Stimulated activated CD8-positive, alpha-beta memory T cell treated with anti-CD3 and anti-CD28 coated beads, Interleukin-15, amount 100 ng/mL, for 4 hours (primary cell): ENCODE measurements around the gene TMEM43.

Source experiments
- DNase-seq, 2 donors: peaks; one replicate each; pipeline ENCODE4 v3.0.0-alpha.2; 2020; ENCODE audit warnings: low read depth in 2 of 2

Gene TMEM43

DNA sequence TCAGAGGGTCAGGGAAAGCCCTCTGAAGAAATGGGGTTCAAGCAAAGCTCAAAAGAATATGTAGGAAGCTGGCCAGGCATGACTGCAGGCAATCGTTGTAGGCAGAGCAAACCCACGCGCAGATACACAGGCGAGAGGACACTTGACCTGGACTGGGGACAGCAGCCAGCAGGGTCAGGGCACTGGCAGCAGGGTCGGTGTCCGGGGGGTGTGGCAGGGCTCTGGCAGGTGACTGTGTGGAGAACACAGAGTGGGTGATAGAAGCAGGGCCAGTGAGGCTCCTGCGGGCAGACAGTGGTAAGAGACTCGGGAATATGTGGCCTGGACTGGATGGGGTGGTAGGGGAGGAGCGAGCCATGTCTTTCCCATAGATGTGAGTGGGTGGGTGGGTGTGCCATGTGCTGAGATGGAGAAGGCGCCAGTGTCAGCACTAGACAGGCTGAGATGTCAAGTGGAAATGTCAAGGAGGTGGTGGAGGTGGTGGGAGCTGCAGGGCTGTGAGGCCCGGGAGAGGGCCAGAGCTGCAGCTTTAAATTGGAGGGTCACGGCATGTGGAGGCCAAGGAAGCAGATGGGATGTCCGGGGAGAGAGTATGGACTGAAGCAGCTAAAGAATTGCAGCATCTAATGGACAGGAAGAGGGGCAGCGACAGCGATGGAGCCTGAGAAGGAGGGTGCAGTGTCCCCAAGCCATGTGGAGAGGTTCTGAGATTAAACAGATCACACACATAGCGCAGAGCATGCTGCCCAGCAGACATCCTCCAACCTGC lies 13.4 kb downstream of the TMEM43 start:
- no peak for DNase-seq

- no peak for DNase-seq
Measured at GRCh38 chr3:14138878-14139655, 14.2 kb downstream of the TMEM43 start.

GRCh38 chr3:14139771-14140170 lies 14.9 kb downstream of the TMEM43 start:
- no peak for DNase-seq

GRCh38 chr3:14140668-14141067 lies 15.8 kb downstream of the TMEM43 start:
- no peak for DNase-seq

GRCh38 chr3:14141144-14141543 lies 16.3 kb downstream of the TMEM43 start:
- DNase-seq: no peak

- DNase-seq: no peak
Measured at GRCh38 chr3:14141602-14142341, 16.9 kb downstream of the TMEM43 start.

- peak in 1 of 2 donors; percentile 19 for DNase-seq
Measured at GRCh38 chr3:14142567-14143270, 17.9 kb downstream of the TMEM43 start.

DNA sequence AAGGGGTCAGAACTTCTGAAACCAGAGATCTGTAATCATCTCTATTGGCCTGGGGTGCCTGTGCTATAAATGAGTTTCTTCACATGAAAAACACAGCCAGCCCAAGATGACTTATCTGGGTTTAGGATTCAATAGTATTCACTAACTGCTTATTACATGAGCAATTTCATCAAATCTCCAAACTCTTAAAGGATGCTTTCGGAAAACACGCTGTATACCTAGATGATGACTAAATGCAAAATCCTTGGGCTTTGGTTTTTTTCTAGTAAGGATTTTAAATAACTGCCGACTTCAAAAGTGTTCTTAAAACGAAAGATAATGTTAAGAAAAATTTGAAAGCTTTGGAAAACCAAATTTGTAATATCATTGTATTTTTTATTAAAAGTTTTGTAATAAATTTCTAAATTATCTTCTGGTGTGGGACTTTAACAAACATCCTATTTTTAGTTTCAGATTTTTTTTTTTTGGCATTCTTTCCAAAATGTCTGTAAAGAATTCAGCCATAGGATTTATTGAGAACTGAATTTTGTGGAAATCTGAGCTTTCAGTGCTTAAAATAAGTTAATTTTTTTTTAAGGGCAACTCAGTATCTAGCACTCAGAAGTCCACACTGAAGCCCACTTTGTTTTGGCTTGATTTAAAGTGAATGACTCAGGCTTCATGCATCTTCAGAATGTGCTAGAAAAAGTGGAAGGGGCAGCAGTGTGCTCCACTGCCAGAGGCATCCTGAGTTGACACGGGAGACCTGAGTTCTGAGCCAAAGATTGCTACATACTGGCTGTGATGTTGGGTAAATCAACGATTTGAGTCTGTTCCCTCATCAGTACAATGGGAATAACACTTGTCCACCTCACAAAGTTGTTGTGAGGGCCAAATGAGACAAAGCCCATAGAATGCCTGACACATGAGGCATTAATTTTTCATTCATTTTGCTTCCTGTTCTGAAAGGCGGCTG lies 18.7 kb downstream of the TMEM43 start:
- DNase-seq: no peak

DNA sequence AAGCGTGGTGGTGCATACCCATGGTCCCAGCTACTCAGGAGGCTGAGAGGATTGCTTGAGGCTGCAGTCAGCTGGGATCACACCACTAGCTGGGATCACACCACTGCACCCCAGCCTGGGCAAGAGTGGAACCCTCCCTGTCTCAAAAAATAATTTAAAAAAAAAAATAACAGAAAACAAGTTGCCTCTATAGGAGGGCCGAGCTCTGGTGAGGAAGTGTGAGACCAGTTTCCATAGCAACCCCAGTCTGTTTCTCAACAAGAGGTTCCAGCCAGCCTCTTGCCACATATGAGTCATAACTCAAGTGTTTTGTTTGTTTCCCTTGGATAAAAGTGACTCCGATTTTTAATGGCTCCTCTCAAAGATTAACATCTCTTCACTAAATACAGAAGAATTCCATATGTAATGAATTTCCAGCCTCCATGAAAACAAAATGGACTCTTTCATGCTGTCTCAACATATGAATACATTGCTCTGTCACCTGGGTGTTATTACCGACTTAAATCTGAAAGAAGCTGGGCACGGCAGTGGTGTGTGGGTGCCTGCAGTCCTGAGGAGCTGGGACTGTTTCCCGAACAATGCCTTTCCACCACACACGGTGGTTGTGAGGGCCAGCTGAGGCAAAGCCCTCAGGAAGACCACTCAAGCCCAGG lies 19.7 kb downstream of the TMEM43 start:
- DNase-seq: peak in 1 of 2 donors; percentile 58

- DNase-seq: no peak
Measured at GRCh38 chr3:14145236-14145635, 20.4 kb downstream of the TMEM43 start.

GRCh38 chr3:14145670-14146380 lies 21.0 kb downstream of the TMEM43 start:
- DNase-seq: no peak

DNA sequence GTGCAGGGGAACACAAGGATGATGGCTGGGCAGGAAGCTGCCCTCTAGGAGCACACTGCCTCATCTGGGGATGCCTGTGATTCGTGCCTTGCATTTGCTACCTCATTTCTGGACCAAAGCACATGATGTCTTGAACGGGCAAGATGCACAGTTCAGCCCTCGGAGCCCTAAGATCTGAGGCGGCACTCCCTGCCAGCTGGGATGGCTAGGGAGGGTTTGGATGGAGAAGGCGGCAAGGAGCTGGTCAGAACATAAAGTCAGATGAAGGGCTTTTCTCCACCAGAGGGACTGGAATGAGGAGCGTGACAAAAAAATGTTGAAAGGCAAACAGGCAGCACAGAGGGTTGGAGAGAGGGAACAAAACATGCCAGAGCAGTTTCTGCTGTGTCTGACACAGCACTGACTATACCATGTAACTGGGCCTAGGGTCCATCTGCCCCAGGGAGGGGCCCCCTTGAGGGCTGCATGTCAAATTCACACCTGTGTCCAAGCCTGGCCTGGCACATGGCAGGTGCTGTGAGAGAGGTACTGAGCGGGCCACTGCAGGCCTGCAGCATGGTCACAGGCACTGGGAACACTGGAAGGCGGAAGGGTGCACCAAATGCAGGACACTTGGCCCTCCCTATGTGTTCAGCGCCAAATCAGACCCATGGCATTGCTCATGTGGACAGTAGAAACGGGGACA lies 21.7 kb downstream of the TMEM43 start:
- no peak for DNase-seq

DNA sequence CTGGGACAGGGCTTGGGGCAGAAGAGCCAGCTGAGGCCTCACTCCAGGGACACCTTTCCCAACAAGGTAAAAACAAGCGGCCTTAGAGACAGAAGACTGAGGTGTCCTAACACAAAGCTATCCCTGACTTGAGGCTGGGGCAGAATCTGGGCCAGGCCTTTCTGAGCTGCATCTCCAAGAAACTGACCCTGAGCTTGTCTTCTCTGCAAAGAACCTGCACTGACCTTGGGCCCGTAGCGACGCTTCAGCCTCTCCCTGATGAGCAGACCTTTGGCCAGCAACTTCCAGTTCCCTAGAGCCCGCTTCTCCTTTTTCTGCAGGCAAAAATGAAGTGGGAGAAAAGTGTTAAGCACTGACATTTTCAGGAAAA lies 22.2 kb downstream of the TMEM43 start:
- DNase-seq: no peak

- DNase-seq: no peak
Measured at GRCh38 chr3:14147617-14148016, 22.8 kb downstream of the TMEM43 start.

- no peak for DNase-seq
Measured at GRCh38 chr3:14148041-14148985, 23.5 kb downstream of the TMEM43 start.

DNA sequence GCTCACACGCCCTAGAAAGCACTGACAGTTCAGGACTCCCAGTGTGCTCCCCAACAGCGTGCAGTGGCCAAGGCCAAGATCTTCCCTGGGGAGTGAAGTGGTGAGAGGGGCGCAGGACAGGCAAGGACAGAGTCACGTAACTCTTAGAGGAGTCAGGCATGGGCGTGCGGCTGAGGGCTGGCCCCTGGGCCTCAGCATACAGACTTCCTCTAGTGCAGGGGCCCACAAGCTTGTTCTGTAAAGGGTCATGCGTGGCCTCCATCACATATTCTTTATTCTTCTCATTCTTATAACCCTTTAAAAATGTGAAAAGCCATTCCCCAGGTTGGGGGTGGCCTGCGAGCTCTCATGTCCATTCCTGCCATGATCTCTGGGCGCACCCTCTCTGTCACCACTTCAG lies 25.2 kb downstream of the TMEM43 start:
- no peak for DNase-seq

DNA sequence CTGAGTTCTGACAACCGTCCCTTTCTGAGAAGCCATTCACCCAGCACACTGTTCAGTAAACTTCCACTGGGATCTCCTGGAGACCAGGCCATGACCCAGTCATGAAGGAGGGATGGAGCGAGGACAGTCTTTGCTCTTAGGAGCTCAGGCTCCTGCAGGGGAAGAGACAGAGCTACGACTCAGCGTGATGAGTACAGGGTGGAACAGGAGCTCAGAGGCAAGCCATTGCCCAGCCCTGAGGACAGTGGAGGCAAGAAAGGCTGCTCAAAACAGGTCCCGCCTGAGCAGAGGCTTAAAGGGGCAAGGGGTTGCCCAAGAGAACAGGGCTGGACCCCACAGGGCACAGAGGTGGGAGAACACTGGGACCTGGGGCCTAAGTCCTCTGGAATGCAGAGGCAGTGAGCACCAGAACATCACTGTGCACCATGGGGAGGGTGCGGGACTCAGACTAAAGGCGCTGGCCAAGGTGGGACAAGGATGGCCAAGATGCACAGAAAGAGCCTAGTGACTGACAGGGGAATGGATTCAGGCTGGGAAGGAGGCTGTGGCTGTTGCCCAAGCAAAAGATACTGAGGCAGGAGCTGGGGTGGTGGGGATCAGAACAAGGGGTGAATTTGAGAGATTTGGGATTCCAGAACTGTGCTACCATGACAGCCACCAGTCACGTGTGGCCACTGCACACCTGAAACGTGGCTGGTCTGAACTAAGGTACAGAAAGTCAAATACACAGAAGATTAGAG lies 25.8 kb downstream of the TMEM43 start:
- DNase-seq: no peak
